BJ (cell line): ENCODE measurements around the gene PRDM2. TPM values are rescaled to one million over a fixed set of nuclear protein-coding genes. Genes with fewer than 3 reads are reported as not detected.

Experiments
- CTCF ChIA-PET: fragments of 350-600 bp; formaldehyde crosslinking; extraction: SDS; loops from one replicate; lab custom pipeline; 2021; ENCODE audit warnings: antibody characterized with exemption, inconsistent platforms; lab: Yijun Ruan, JAX
- POLR2A ChIA-PET: fragments of 300-600 bp; sonication (Branson Sonifier 250); formaldehyde crosslinking; extraction: SDS; loops from one replicate; lab custom pipeline; 2021; ENCODE audit warnings: antibody characterized with exemption; lab: Charles Lee
- DNase-seq: peaks from one replicate; pipeline ENCODE4 v3.0.0-alpha.2; 2011; ENCODE audit warnings: low read depth
- H3K27me3 ChIP-seq: 2 replicates; pipeline ENCODE4 v1.6.0; 2011; ENCODE audit warnings: low read length; ENCODE audit not compliant: control insufficient read depth, insufficient read depth
- H3K36me3 ChIP-seq: 2 replicates; pipeline ENCODE4 v1.5.1; 2011; ENCODE audit warnings: low read length; ENCODE audit not compliant: control insufficient read depth, insufficient read depth
- H3K4me3 ChIP-seq: 2 replicates; pipeline ENCODE4 v1.5.1; 2011; ENCODE audit warnings: low read depth, mild to moderate bottlenecking, control low read depth, low read length
- polyA plus RNA-seq: library from polyadenylated mRNA; depleted of rRNA; stranded (reverse); fragments of >200 nt; gene quantifications from 2 replicates; pipeline ENCODE4 v1.2.3, GENCODE V29; 2011
- TF ChIP-seq, protein P1 (sequence below): IDR thresholded peaks from 2 replicates; pipeline ENCODE4 v1.5.1; 2011; ENCODE audit warnings: low read depth, mild to moderate bottlenecking, control low read depth, inconsistent platforms, low read length, moderate library complexity; ENCODE audit not compliant: insufficient read depth

Gene PRDM2
- polyA plus RNA-seq, 1 experiment: 9.6 TPM

DNA sequence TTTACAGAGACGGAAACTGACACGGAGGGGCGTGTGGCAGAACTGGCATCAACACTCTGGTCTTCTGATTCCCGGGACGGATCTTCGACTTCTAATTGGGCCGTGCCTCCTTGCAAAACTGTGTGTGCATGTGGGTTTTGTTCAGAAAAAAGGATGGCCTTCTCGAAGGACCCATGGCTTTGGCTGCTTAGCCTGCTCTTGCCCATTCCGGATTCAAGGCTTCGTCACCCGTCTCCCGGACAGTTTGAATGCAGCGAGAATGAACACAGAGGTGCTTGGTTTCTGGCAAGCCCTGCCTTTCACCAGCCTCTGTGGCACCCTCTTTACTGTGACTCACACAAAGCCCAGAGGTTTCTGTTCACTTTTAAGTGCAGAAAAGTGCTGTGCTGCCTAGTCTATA is 120.1 kb downstream of the PRDM2 start:
- ChIA-PET CTCF (interaction anchor here (0.7 kb wide), 1 partner anchor 135 kb away, joined by 3 read pairs; no protein-coding TSS in a partner anchor), POLR2A (no interaction called here)
- TF ChIP-seq, protein P1, sequence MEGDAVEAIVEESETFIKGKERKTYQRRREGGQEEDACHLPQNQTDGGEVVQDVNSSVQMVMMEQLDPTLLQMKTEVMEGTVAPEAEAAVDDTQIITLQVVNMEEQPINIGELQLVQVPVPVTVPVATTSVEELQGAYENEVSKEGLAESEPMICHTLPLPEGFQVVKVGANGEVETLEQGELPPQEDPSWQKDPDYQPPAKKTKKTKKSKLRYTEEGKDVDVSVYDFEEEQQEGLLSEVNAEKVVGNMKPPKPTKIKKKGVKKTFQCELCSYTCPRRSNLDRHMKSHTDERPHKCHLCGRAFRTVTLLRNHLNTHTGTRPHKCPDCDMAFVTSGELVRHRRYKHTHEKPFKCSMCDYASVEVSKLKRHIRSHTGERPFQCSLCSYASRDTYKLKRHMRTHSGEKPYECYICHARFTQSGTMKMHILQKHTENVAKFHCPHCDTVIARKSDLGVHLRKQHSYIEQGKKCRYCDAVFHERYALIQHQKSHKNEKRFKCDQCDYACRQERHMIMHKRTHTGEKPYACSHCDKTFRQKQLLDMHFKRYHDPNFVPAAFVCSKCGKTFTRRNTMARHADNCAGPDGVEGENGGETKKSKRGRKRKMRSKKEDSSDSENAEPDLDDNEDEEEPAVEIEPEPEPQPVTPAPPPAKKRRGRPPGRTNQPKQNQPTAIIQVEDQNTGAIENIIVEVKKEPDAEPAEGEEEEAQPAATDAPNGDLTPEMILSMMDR: no peak
- H3K4me3 ChIP-seq: no peak overlapping the region
- H3K36me3 ChIP-seq: peaks cover 1% of the 10 kb centered on the region; the same call in 1 of the 2 replicates
- no peaks in the 10 kb centered on the region for H3K27me3 ChIP-seq
- no peak for DNase-seq

GRCh38 chr1:13820456-13820855 is 120.5 kb downstream of the PRDM2 start:
- ChIA-PET CTCF (no interaction called here), POLR2A (no interaction called here)
- peaks cover 1% of the 10 kb centered on the region; the same call in 1 of the 2 replicates for H3K36me3 ChIP-seq
- H3K4me3 ChIP-seq: no peak overlapping the region
- H3K27me3 ChIP-seq: no peaks in the 10 kb centered on the region
- TF ChIP-seq, protein P1: no peak
- DNase-seq: no peak

- DNase-seq: no peak
- Histone ChIP-seq H3K36me3 (peaks cover 1% of the 10 kb centered on the region; the same call in 1 of the 2 replicates), H3K27me3 (no peaks in the 10 kb centered on the region), H3K4me3 (no peak overlapping the region)
- TF ChIP-seq, protein P1: no peak
- POLR2A ChIA-PET: no interaction called here
- CTCF ChIA-PET: interaction anchor here (1.1 to 3.4 kb wide), 2 partner anchors 74 to 157 kb away, joined by 3 to 16 read pairs; no protein-coding TSS in a partner anchor
These were observed 123.3 kb downstream of the PRDM2 start for GRCh38 chr1:13823126-13823880.

DNA sequence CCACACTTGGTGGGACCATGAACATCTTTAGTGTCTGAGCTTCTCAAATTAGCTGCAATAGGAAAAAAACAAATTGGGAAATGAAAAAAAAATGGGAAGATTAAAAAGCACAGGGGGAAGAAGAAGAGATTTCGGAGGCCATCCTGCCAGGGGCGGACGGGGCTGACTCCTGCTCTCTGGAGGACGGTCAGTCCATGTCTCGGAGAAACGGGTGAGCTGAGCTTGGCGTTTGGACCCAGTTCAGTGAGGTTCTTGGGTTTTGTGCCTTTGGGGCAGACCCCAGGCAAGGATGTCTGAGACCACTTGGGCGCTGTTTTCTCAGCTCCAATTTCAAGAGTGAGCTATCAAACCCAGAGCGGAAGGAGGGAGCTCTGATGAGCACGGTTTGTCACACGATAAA is 123.9 kb downstream of the PRDM2 start:
- ChIA-PET POLR2A (no interaction called here), CTCF (interaction anchor here (1.0 to 3.4 kb wide), 4 partner anchors 9 to 157 kb away, joined by 3 to 16 read pairs (median 4); no protein-coding TSS in a partner anchor)
- DNase-seq: no peak
- Histone ChIP-seq H3K4me3 (no peak overlapping the region), H3K36me3 (peaks cover 1% of the 10 kb centered on the region; the same call in 1 of the 2 replicates), H3K27me3 (no peaks in the 10 kb centered on the region)
- TF ChIP-seq, protein P1: no peak

- Histone ChIP-seq H3K4me3 (no peak overlapping the region), H3K27me3 (no peaks in the 10 kb centered on the region), H3K36me3 (peaks cover 1% of the 10 kb centered on the region; the same call in 1 of the 2 replicates)
- DNase-seq: no peak
- TF ChIP-seq, protein P1: no peak
- ChIA-PET CTCF (interaction anchor here (1.0 to 3.4 kb wide), 6 partner anchors 9 to 162 kb away, joined by 3 to 16 read pairs (median 4); no protein-coding TSS in a partner anchor), POLR2A (no interaction called here)
These were observed 124.6 kb downstream of the PRDM2 start for GRCh38 chr1:13824626-13825025.
